ENCODE measurements around the gene GABBR2. TPM values are rescaled to one million over a fixed set of nuclear protein-coding genes. Genes with fewer than 3 reads are reported as not detected.

The GABBR2 gene
- total RNA-seq, 1 experiment from 2014 or later, result 0.76 TPM

DNA sequence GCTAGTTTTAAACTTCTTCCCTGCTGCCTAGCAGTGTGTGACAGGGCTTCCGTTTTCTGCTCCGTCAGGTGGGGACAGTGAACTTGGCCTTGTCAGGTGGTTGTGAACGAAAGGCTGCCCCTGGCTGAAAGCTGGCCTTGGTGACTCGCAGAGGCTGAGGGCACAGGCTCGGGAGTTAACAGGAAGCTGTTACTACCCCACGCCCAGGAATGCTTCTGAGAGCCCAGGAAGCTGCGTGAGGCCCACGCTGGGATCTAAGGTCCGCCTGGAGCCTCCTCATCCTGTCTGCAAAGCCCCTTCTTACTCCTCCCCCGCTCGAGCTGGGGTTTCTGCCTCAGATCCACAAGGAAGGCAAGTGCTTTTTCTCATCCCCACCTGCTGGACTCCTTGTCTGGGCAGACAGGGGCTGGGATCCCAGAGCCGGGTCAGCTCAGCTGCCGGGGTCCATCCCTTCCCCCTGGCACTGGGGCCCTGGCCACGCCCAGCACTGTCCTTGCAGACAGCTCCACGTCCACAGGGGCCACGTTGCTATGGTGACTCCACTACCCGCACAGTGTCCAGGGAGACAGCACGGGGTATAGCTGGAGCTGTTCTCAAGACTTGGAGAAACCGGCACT, 328.6 kb downstream of the GABBR2 start:
- Histone ChIP-seq H3K27me3 (ENCODE audit: insufficient read depth, low read depth) (no peaks in the 10 kb centered on the region), H4K20me1 (ENCODE audit: insufficient read depth) (no peaks in the 10 kb centered on the region), H3K9me3 (ENCODE audit: insufficient read depth, low read depth) (no peaks in the 10 kb centered on the region), H3K9me2 (ENCODE audit: insufficient read depth) (no peaks in the 10 kb centered on the region), H3K4me3 (no peak overlapping the region), H3K4me1 (replicated peaks; ENCODE audit: insufficient read depth) (peaks cover 26% of the 10 kb centered on the region), H2AFZ (peak overlapping the region; percentile 53), H3K79me2 (ENCODE audit: low read depth) (no peaks in the 10 kb centered on the region), H3K4me2 (peak overlapping the region; percentile 56), H3F3A (ENCODE audit: insufficient read depth, low read depth) (peaks cover 9% of the 10 kb centered on the region; the same call in 1 of the 2 replicates), H3K36me3 (ENCODE audit: low read depth) (no peaks in the 10 kb centered on the region), H3K27ac (peak overlapping the region; percentile 62)
- ChIA-PET CTCF (no interaction called here), POLR2A (ENCODE audit: unreplicated experiment) (no interaction called here)
- BruUV-seq (replicated peaks), result no TSS peak
- DNase-seq, result peak; percentile 33 to 56
- intact Hi-C loops (cut with micrococcal nuclease; ENCODE audit: unreplicated experiment), result no loop called here
- TF ChIP-seq EZH2 (IDR thresholded peaks at IDR 0.05; ENCODE audit: low read depth), result no peak
- TF ChIP-seq, protein P1, sequence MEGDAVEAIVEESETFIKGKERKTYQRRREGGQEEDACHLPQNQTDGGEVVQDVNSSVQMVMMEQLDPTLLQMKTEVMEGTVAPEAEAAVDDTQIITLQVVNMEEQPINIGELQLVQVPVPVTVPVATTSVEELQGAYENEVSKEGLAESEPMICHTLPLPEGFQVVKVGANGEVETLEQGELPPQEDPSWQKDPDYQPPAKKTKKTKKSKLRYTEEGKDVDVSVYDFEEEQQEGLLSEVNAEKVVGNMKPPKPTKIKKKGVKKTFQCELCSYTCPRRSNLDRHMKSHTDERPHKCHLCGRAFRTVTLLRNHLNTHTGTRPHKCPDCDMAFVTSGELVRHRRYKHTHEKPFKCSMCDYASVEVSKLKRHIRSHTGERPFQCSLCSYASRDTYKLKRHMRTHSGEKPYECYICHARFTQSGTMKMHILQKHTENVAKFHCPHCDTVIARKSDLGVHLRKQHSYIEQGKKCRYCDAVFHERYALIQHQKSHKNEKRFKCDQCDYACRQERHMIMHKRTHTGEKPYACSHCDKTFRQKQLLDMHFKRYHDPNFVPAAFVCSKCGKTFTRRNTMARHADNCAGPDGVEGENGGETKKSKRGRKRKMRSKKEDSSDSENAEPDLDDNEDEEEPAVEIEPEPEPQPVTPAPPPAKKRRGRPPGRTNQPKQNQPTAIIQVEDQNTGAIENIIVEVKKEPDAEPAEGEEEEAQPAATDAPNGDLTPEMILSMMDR (conservative IDR thresholded peaks at IDR 0.05), result no peak

DNA sequence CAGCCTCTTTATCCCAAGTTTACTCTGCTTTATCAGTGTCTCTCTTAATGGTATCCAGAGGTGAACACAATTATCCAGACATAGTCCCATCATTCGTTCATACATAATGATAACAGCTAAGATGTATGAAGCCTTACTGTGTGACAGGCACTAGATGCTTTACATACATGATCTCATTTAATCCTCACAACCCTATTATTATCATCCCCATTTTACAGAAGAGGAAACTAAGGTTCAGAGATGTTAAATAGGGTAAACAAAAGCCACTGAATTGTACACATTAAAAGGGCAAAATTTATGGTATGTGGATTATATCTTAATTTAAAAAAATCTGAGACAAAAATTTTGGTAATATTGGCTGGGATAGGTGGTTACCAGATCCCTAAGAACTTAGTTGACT, 329.2 kb downstream of the GABBR2 start:
- DNase-seq, result no peak
- ChIA-PET CTCF (no interaction called here), POLR2A (ENCODE audit: unreplicated experiment) (no interaction called here)
- H3F3A ChIP-seq (ENCODE audit: insufficient read depth, low read depth), result peaks cover 15% of the 10 kb centered on the region; the same call in 1 of the 2 replicates
- H3K79me2 ChIP-seq (ENCODE audit: low read depth), result no peaks in the 10 kb centered on the region
- H3K36me3 ChIP-seq (ENCODE audit: low read depth), result no peaks in the 10 kb centered on the region
- peaks cover 32% of the 10 kb centered on the region for H3K4me1 ChIP-seq (replicated peaks; ENCODE audit: insufficient read depth)
- H2AFZ ChIP-seq, result no peak overlapping the region
- no peak for TF ChIP-seq EZH2 (IDR thresholded peaks at IDR 0.05; ENCODE audit: low read depth)
- no peaks in the 10 kb centered on the region for H3K9me3 ChIP-seq (ENCODE audit: insufficient read depth, low read depth)
- intact Hi-C loops (cut with micrococcal nuclease; ENCODE audit: unreplicated experiment), result loop anchor here (5.0 kb wide), 1 partner anchor 47 kb away; no protein-coding TSS in a partner anchor
- peak overlapping the region; percentile 62; the same call in 1 of the 2 replicates for H3K27ac ChIP-seq
- peak overlapping the region; percentile 56 for H3K4me2 ChIP-seq
- BruUV-seq (replicated peaks), result no TSS peak
- no peaks in the 10 kb centered on the region for H3K9me2 ChIP-seq (ENCODE audit: insufficient read depth)
- no peaks in the 10 kb centered on the region for H3K27me3 ChIP-seq (ENCODE audit: insufficient read depth, low read depth)
- H4K20me1 ChIP-seq (ENCODE audit: insufficient read depth), result no peaks in the 10 kb centered on the region
- H3K4me3 ChIP-seq, result no peak overlapping the region

DNA sequence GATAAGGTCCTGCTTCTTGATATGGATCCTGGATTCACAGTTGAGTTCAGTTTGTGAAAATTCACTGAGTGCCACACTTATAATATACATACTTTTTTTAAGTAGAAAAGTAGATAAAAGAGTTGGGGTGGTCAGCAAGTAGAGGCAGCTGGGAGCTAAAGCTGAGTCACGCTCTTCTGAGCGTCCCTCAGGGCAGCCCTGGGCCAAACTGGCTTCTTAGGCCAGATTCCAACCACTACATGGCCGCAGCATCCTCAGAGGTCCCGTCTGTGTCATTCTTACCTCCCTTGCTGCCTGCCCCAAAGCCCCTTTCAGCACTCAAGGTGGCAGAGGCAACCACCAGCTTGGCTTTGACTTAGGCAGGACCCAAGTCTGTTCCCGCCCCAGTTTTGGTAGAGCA, 329.9 kb downstream of the GABBR2 start:
- Histone ChIP-seq H3K27me3 (ENCODE audit: insufficient read depth, low read depth) (no peaks in the 10 kb centered on the region), H3K4me1 (replicated peaks; ENCODE audit: insufficient read depth) (peaks cover 40% of the 10 kb centered on the region), H3K9me2 (ENCODE audit: insufficient read depth) (no peaks in the 10 kb centered on the region), H3K4me3 (no peak overlapping the region), H4K20me1 (ENCODE audit: insufficient read depth) (no peaks in the 10 kb centered on the region), H3K9me3 (ENCODE audit: insufficient read depth, low read depth) (no peaks in the 10 kb centered on the region), H3K36me3 (ENCODE audit: low read depth) (no peaks in the 10 kb centered on the region), H2AFZ (no peak overlapping the region), H3K4me2 (no peak overlapping the region), H3K27ac (no peak overlapping the region), H3K79me2 (ENCODE audit: low read depth) (no peaks in the 10 kb centered on the region), H3F3A (ENCODE audit: insufficient read depth, low read depth) (peaks cover 23% of the 10 kb centered on the region)
- DNase-seq, result no peak
- intact Hi-C loops (cut with micrococcal nuclease; ENCODE audit: unreplicated experiment), result loop anchor here (5.0 kb wide), 1 partner anchor 46 kb away; no protein-coding TSS in a partner anchor
- no TSS peak for BruUV-seq (replicated peaks)
- ChIA-PET CTCF (no interaction called here), POLR2A (ENCODE audit: unreplicated experiment) (no interaction called here)
- TF ChIP-seq, protein P1 (conservative IDR thresholded peaks at IDR 0.05), result no peak
- TF ChIP-seq EZH2 (IDR thresholded peaks at IDR 0.05; ENCODE audit: low read depth), result no peak
